ENCODE results near the gene SCYGR5. TPM values are rescaled to one million over a fixed set of nuclear protein-coding genes. Genes with fewer than 3 reads are reported as not detected.

SCYGR5 gene
- polyA plus RNA-seq, 3 donors: not detected

DNA sequence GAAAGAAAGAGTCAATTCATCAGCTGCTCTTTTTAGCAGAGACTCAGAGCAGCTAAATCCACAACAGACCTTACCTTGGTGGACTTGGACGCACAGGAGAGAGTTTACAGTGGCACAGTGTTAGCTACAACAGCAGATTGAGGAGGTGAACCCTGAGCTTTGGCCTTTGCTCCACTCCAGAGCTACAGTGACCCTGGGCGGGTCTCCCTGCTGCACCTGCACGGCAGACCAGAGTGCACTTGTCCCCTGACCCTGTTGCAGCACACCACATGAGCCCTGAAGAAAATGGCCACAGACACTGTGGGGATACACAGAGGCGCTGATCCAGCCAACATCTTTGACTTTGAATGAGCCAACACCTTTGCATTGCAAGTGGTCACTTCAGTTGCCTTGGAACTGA, 40.3 kb downstream of the SCYGR5 start:
- TF ChIP-seq, protein P1, sequence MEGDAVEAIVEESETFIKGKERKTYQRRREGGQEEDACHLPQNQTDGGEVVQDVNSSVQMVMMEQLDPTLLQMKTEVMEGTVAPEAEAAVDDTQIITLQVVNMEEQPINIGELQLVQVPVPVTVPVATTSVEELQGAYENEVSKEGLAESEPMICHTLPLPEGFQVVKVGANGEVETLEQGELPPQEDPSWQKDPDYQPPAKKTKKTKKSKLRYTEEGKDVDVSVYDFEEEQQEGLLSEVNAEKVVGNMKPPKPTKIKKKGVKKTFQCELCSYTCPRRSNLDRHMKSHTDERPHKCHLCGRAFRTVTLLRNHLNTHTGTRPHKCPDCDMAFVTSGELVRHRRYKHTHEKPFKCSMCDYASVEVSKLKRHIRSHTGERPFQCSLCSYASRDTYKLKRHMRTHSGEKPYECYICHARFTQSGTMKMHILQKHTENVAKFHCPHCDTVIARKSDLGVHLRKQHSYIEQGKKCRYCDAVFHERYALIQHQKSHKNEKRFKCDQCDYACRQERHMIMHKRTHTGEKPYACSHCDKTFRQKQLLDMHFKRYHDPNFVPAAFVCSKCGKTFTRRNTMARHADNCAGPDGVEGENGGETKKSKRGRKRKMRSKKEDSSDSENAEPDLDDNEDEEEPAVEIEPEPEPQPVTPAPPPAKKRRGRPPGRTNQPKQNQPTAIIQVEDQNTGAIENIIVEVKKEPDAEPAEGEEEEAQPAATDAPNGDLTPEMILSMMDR (IDR thresholded peaks at IDR 0.05): no peak
- Histone ChIP-seq H2AFZ (ENCODE audit: insufficient read depth, low read depth, low read length, poor library complexity, severe bottlenecking) (no peak overlapping the region), H3K9ac (ENCODE audit: insufficient read depth, low read length, poor library complexity, severe bottlenecking) (no peak overlapping the region), H3K4me3 (replicated peaks in 1 of 3; ENCODE audit: low read depth in 2 of 3, low read length in 3 of 3) (no peak overlapping the region), H3K4me2 (replicated peaks; ENCODE audit: extremely low read depth, low read length, poor library complexity, severe bottlenecking) (no peak overlapping the region), H3K9me3 (replicated peaks in 1 of 2; ENCODE audit: control insufficient read depth in 1 of 2, insufficient read depth in 1 of 2, low read length in 2 of 2) (no peaks in the 10 kb centered on the region), H3K36me3 (replicated peaks in 1 of 2; ENCODE audit: control insufficient read depth in 1 of 2, insufficient read depth in 2 of 2, low read length in 2 of 2) (no peaks in the 10 kb centered on the region), H3K4me1 (ENCODE audit: control insufficient read depth in 1 of 2, insufficient read depth in 2 of 2, low read length in 2 of 2) (no peaks in the 10 kb centered on the region), H4K20me1 (ENCODE audit: insufficient read depth, low read length) (no peaks in the 10 kb centered on the region), H3K27me3 (ENCODE audit: control insufficient read depth in 2 of 2, insufficient read depth in 2 of 2, low read length in 2 of 2) (no peaks in the 10 kb centered on the region), H3K79me2 (ENCODE audit: insufficient read depth, low read length) (no peaks in the 10 kb centered on the region), H3K27ac (ENCODE audit: low read depth in 1 of 2, low read length in 2 of 2) (no peak overlapping the region)
- H3K4me3 Mint-ChIP-seq: no peak overlapping the region
- WGBS (ENCODE audit: insufficient coverage): 93% methylated on average over 4 of the region's 4 CpGs
- no peak for DNase-seq
- no peak overlapping the region for H3K27ac Mint-ChIP-seq
- H3K9me3 Mint-ChIP-seq: peaks cover 0 to 2% (median 0%) of the 10 kb centered on the region in 7 donors
- H3K4me1 Mint-ChIP-seq: no peaks in the 10 kb centered on the region
- intact Hi-C loops (cut with micrococcal nuclease): no loop called here
- peaks cover 2 to 4% (median 4%) of the 10 kb centered on the region in 3 donors for H3K27me3 Mint-ChIP-seq (ENCODE audit: low read depth in 3 of 3)
- H3K36me3 Mint-ChIP-seq: no peaks in the 10 kb centered on the region

GRCh38 chr2:227707390-227707789, 40.8 kb downstream of the SCYGR5 start:
- intact Hi-C loops (cut with micrococcal nuclease): no loop called here

More at GRCh38 chr2:227707390-227707789, 40.8 kb downstream of the SCYGR5 start:
- H3K9me3 ChIP-seq (replicated peaks in 1 of 2; ENCODE audit: control insufficient read depth in 1 of 2, insufficient read depth in 1 of 2, low read length in 2 of 2): no peaks in the 10 kb centered on the region
- H3K4me3 ChIP-seq (replicated peaks in 1 of 3; ENCODE audit: low read depth in 2 of 3, low read length in 3 of 3): no peak overlapping the region
- H3K79me2 ChIP-seq (ENCODE audit: insufficient read depth, low read length): no peaks in the 10 kb centered on the region
- Mint-ChIP-seq H3K27ac (no peak overlapping the region), H3K4me1 (no peaks in the 10 kb centered on the region), H3K4me3 (no peak overlapping the region), H3K27me3 (ENCODE audit: low read depth in 3 of 3) (peaks cover 2 to 6% (median 4%) of the 10 kb centered on the region in 3 donors), H3K9me3 (peaks cover 0 to 2% (median 0%) of the 10 kb centered on the region in 7 donors), H3K36me3 (no peaks in the 10 kb centered on the region)
- no peaks in the 10 kb centered on the region for H3K36me3 ChIP-seq (replicated peaks in 1 of 2; ENCODE audit: control insufficient read depth in 1 of 2, insufficient read depth in 2 of 2, low read length in 2 of 2)
- no peaks in the 10 kb centered on the region for H3K4me1 ChIP-seq (ENCODE audit: control insufficient read depth in 1 of 2, insufficient read depth in 2 of 2, low read length in 2 of 2)
- no peak overlapping the region for H3K9ac ChIP-seq (ENCODE audit: insufficient read depth, low read length, poor library complexity, severe bottlenecking)
- H4K20me1 ChIP-seq (ENCODE audit: insufficient read depth, low read length): no peaks in the 10 kb centered on the region
- H3K4me2 ChIP-seq (replicated peaks; ENCODE audit: extremely low read depth, low read length, poor library complexity, severe bottlenecking): no peak overlapping the region
- H2AFZ ChIP-seq (ENCODE audit: insufficient read depth, low read depth, low read length, poor library complexity, severe bottlenecking): no peak overlapping the region
- no peak for DNase-seq
- 67% methylated on average over 3 of the region's 6 CpGs for WGBS (ENCODE audit: insufficient coverage)
- TF ChIP-seq, protein P1 (IDR thresholded peaks at IDR 0.05): no peak
- no peak overlapping the region for H3K27ac ChIP-seq (ENCODE audit: low read depth in 1 of 2, low read length in 2 of 2)
- no peaks in the 10 kb centered on the region for H3K27me3 ChIP-seq (ENCODE audit: control insufficient read depth in 2 of 2, insufficient read depth in 2 of 2, low read length in 2 of 2)

All from CD14-positive monocyte (primary cell).